ENCODE results near the gene MEGF6. TPM values are rescaled to one million over a fixed set of nuclear protein-coding genes. Genes with fewer than 3 reads are reported as not detected.

Gene MEGF6
- total RNA-seq, 6 experiments from 2014 or later, result 2.2 to 9.6 (median 4.4) TPM

GRCh38 chr1:3508757-3509415 is 102.4 kb downstream of the MEGF6 start:
- DNase-seq, result no peak
- no peak for TF ChIP-seq POLR2A (IDR thresholded peaks at IDR 0.05)
- no peak for TF ChIP-seq CTCF (IDR thresholded peaks at IDR 0.05)
- no CpG with 5 or more reads among the region's 33 CpGs for WGBS (ENCODE audit: insufficient coverage, low coverage, low lambda C conversion rate, missing lambda C conversion rate)

GRCh38 chr1:3507636-3508275 is 103.6 kb downstream of the MEGF6 start:
- Histone ChIP-seq H3K36me3 (no peaks in the 10 kb centered on the region), H3K27ac (no peak overlapping the region), H3K9me3 (no peaks in the 10 kb centered on the region), H3K27me3 (no peaks in the 10 kb centered on the region), H3K4me1 (no peaks in the 10 kb centered on the region), H3K4me3 (no peak overlapping the region)
- no peak for ATAC-seq
- TF ChIP-seq POLR2A (IDR thresholded peaks at IDR 0.05) (no peak), CTCF (IDR thresholded peaks at IDR 0.05) (no peak)
- intact Hi-C loops (cut with DNase I), result no loop called here
- no peak for DNase-seq
- 74% methylated on average over 5 of the region's 11 CpGs for WGBS (ENCODE audit: insufficient coverage, low coverage, low lambda C conversion rate, missing lambda C conversion rate)

More at GRCh38 chr1:3508757-3509415, 102.4 kb downstream of the MEGF6 start:
- Histone ChIP-seq H3K4me3 (no peak overlapping the region), H3K27me3 (no peaks in the 10 kb centered on the region), H3K4me1 (no peaks in the 10 kb centered on the region), H3K27ac (no peak overlapping the region), H3K9me3 (no peaks in the 10 kb centered on the region), H3K36me3 (no peaks in the 10 kb centered on the region)
- ATAC-seq, result no peak
- intact Hi-C loops (cut with DNase I), result no loop called here

- Histone ChIP-seq H3K4me1 (no peaks in the 10 kb centered on the region), H3K36me3 (no peaks in the 10 kb centered on the region), H3K9me3 (no peaks in the 10 kb centered on the region), H3K27ac (no peak overlapping the region), H3K4me3 (no peak overlapping the region), H3K27me3 (no peaks in the 10 kb centered on the region)
- intact Hi-C loops (cut with DNase I), result no loop called here
- ATAC-seq (no peak), DNase-seq (no peak)
- WGBS (ENCODE audit: insufficient coverage, low coverage, low lambda C conversion rate, missing lambda C conversion rate), result 69% methylated on average over 6 of the region's 7 CpGs
- TF ChIP-seq CTCF (IDR thresholded peaks at IDR 0.05), result no peak
- no peak for TF ChIP-seq POLR2A (IDR thresholded peaks at IDR 0.05)
Observed at GRCh38 chr1:3506943-3507342, 104.4 kb downstream of the MEGF6 start.

- H3K4me3 ChIP-seq, result no peak overlapping the region
- TF ChIP-seq POLR2A (IDR thresholded peaks at IDR 0.05) (no peak), CTCF (IDR thresholded peaks at IDR 0.05) (no peak)
- intact Hi-C loops (cut with DNase I), result no loop called here
- H3K4me1 ChIP-seq, result no peaks in the 10 kb centered on the region
- ATAC-seq (no peak), DNase-seq (no peak)
- no peaks in the 10 kb centered on the region for H3K27me3 ChIP-seq
- no peak overlapping the region for H3K27ac ChIP-seq
- H3K9me3 ChIP-seq, result no peaks in the 10 kb centered on the region
- no CpG with 5 or more reads among the region's 15 CpGs for WGBS (ENCODE audit: insufficient coverage, low coverage, low lambda C conversion rate, missing lambda C conversion rate)
- no peaks in the 10 kb centered on the region for H3K36me3 ChIP-seq
Observed at GRCh38 chr1:3506041-3506440, 105.3 kb downstream of the MEGF6 start.

All from right lobe of liver (tissue), 6 donors.